Natural killer cell (primary cell): ENCODE measurements around the gene CENPB. TPM values are rescaled to one million over a fixed set of nuclear protein-coding genes. Genes with fewer than 3 reads are reported as not detected.

Experiments used
- ATAC-seq, 3 donors: fragments of 150-1000 bp in 2 of 3; fragments of 200-7000 bp in 1 of 3; cut with Tn5 transposase; 1 replicate in 1 of 3; 2 replicates in 2 of 3; pipeline ENCODE4 v1.10.0; 2021; ENCODE audit warnings: mild to moderate bottlenecking in 2 of 3, moderate library complexity in 2 of 3
- DNase-seq, 2 donors: peaks; one replicate each; pipeline versions ENCODE4 v3.0.0 to v3.0.0-alpha.2; 2013 to 2021; ENCODE audit warnings: mixed read lengths in 1 of 2
- H3K27ac ChIP-seq: one replicate; pipeline ENCODE4 v1.5.1; 2013; ENCODE audit warnings: mild to moderate bottlenecking, low read length
- H3K27me3 ChIP-seq: one replicate; pipeline ENCODE4 v1.6.1; 2013; ENCODE audit warnings: low read length; ENCODE audit not compliant: control insufficient read depth, insufficient read depth
- H3K36me3 ChIP-seq: one replicate; pipeline ENCODE4 v1.6.1; 2013; ENCODE audit warnings: low read length; ENCODE audit not compliant: control insufficient read depth, insufficient read depth
- H3K4me1 ChIP-seq: one replicate; pipeline ENCODE4 v1.6.1; 2013; ENCODE audit warnings: low read length; ENCODE audit not compliant: control insufficient read depth, insufficient read depth
- H3K4me3 ChIP-seq: one replicate; pipeline ENCODE4 v1.5.1; 2013; ENCODE audit warnings: low read length
- H3K9me3 ChIP-seq: one replicate; pipeline ENCODE4 v1.6.1; 2013; ENCODE audit warnings: low read length; ENCODE audit not compliant: control insufficient read depth, insufficient read depth
- H3K27ac Mint-ChIP-seq, 2 donors: one replicate each; pipeline ENCODE4 v1.8.0; 2022; ENCODE audit warnings: mild to moderate bottlenecking in 2 of 2, mixed read lengths in 2 of 2, moderate library complexity in 1 of 2
- H3K27me3 Mint-ChIP-seq, 2 donors: one replicate each; pipeline ENCODE4 v1.8.0; 2022; ENCODE audit warnings: low read depth in 2 of 2, mixed read lengths in 2 of 2
- H3K36me3 Mint-ChIP-seq: one replicate; pipeline ENCODE4 v1.8.0; 2022; ENCODE audit warnings: mixed read lengths
- H3K4me1 Mint-ChIP-seq, 2 donors: one replicate each; pipeline ENCODE4 v1.8.0; 2022; ENCODE audit warnings: mixed read lengths in 2 of 2
- H3K4me3 Mint-ChIP-seq: one replicate; pipeline ENCODE4 v1.8.0; 2022; ENCODE audit warnings: mild to moderate bottlenecking, moderate library complexity, mixed read lengths
- H3K9me3 Mint-ChIP-seq, 2 donors: one replicate each; pipeline ENCODE4 v1.8.0; 2022; ENCODE audit warnings: mixed read lengths in 2 of 2
- CTCF ChIP-seq: fragments of 200-600 bp; IDR thresholded peaks from one replicate; pipeline ENCODE4 v1.8.0; 2022; ENCODE audit warnings: antibody characterized with exemption
- WGBS: methylation state at CpG from one replicate; pipeline ENCODE4 v1.1.7; 2013; ENCODE audit warnings: missing lambda C conversion rate; ENCODE audit not compliant: insufficient coverage; 5-methylcytosine and 5-hydroxymethylcytosine counted together
- intact Hi-C: fragments of 100-400 bp; cut with micrococcal nuclease; formaldehyde crosslinking; loops from one replicate; pipeline ENCODE4 v1.14.2; 2022
- total RNA-seq, 4 donors: library from RNA; stranded (reverse); fragments of 120-200 nt in 1 of 4; gene quantifications; one replicate each; pipeline versions ENCODE4 v1.2.3 to v1.2.4, GENCODE V29; 2013 to 2022

Gene CENPB
- total RNA-seq, 3 donors from 2014 or later (not counting 1 experiment from before 2014, with no cell fraction given), result 46.7 to 62.6 (median 55.4) TPM

- peaks cover 15% of the 10 kb centered on the region for H3K27me3 ChIP-seq
- H3K27me3 Mint-ChIP-seq, result no peaks in the 10 kb centered on the region
- TF ChIP-seq CTCF, result no peak
- H3K27ac Mint-ChIP-seq, result peak within 1 kb of the TSS; percentile 64 to 82
- 23% methylated on average over 28 of the region's 28 CpGs for WGBS
- H3K36me3 ChIP-seq, result no peaks in the 10 kb centered on the region
- no peaks in the 10 kb centered on the region for H3K9me3 ChIP-seq
- H3K4me3 ChIP-seq, result no peak within 1 kb of the TSS
- H3K36me3 Mint-ChIP-seq, result no peaks in the 10 kb centered on the region
- H3K4me3 Mint-ChIP-seq, result peak within 1 kb of the TSS; percentile 18
- no peak within 1 kb of the TSS for H3K27ac ChIP-seq
- H3K4me1 Mint-ChIP-seq, result peaks cover 26 to 69% of the 10 kb centered on the region in 2 donors
- H3K9me3 Mint-ChIP-seq, result no peaks in the 10 kb centered on the region
- DNase-seq (peak in 1 of 2 donors; percentile 80), ATAC-seq (peak; percentile 36 to 56 (median 52))
- intact Hi-C loops, result loop anchor here (10.0 kb wide), 1 partner anchor 303 kb away; no protein-coding TSS in a partner anchor
- peaks cover 48% of the 10 kb centered on the region for H3K4me1 ChIP-seq
Observed at GRCh38 chr20:3781153-3781910, 5.2 kb downstream of the CENPB start, which contains the start of gene SPEF1. Gene SPEF1 (minus strand): TSS chr20:3781448. CDS start chr20:3781287, 161 bp downstream.

- H3K4me3 Mint-ChIP-seq, result no peak overlapping the region
- ATAC-seq (no peak), DNase-seq (no peak)
- 41% methylated on average over 18 of the region's 18 CpGs for WGBS
- Histone ChIP-seq H3K4me3 (no peak overlapping the region), H3K36me3 (no peaks in the 10 kb centered on the region), H3K4me1 (peaks cover 32% of the 10 kb centered on the region), H3K27me3 (peaks cover 15% of the 10 kb centered on the region), H3K9me3 (no peaks in the 10 kb centered on the region), H3K27ac (no peak overlapping the region)
- no peak for TF ChIP-seq CTCF
- intact Hi-C loops, result no loop called here
- H3K9me3 Mint-ChIP-seq, result no peaks in the 10 kb centered on the region
- H3K27ac Mint-ChIP-seq, result peak overlapping the region in 1 of 2 donors; percentile 74
- no peaks in the 10 kb centered on the region for H3K27me3 Mint-ChIP-seq
- H3K36me3 Mint-ChIP-seq, result no peaks in the 10 kb centered on the region
- peaks cover 26 to 55% of the 10 kb centered on the region in 2 donors for H3K4me1 Mint-ChIP-seq
Observed at GRCh38 chr20:3778976-3779375, 7.6 kb downstream of the CENPB start.

- Mint-ChIP-seq H3K27me3 (no peaks in the 10 kb centered on the region), H3K4me3 (peak overlapping the region; percentile 85), H3K9me3 (no peaks in the 10 kb centered on the region), H3K36me3 (no peaks in the 10 kb centered on the region), H3K4me1 (peaks cover 26 to 48% of the 10 kb centered on the region in 2 donors), H3K27ac (peak overlapping the region in 1 of 2 donors; percentile 74)
- peaks cover 15% of the 10 kb centered on the region for H3K27me3 ChIP-seq
- H3K4me3 ChIP-seq, result peak overlapping the region; percentile 35
- DNase-seq (peak in 1 of 2 donors; percentile 56), ATAC-seq (peak; percentile 73 to 78 (median 74))
- no peaks in the 10 kb centered on the region for H3K36me3 ChIP-seq
- intact Hi-C loops, result no loop called here
- H3K4me1 ChIP-seq, result peaks cover 32% of the 10 kb centered on the region
- no peak overlapping the region for H3K27ac ChIP-seq
- no peak for TF ChIP-seq CTCF
- WGBS, result 3% methylated on average over 70 of the region's 70 CpGs
- H3K9me3 ChIP-seq, result no peaks in the 10 kb centered on the region
Observed at GRCh38 chr20:3777716-3778629, 8.6 kb downstream of the CENPB start.
